Stimulated activated CD8-positive, alpha-beta memory T cell treated with anti-CD3 and anti-CD28 coated beads, Interleukin-12 subunit alpha, Interleukin-12 subunit beta, amount 100 ng/mL, for 1 hour (primary cell): ENCODE data around the gene SLC35B4.

Source experiments
- DNase-seq: peaks from one replicate; pipeline ENCODE4 v3.0.0-alpha.2; 2020; ENCODE audit warnings: low read depth

SLC35B4 gene, protein sequence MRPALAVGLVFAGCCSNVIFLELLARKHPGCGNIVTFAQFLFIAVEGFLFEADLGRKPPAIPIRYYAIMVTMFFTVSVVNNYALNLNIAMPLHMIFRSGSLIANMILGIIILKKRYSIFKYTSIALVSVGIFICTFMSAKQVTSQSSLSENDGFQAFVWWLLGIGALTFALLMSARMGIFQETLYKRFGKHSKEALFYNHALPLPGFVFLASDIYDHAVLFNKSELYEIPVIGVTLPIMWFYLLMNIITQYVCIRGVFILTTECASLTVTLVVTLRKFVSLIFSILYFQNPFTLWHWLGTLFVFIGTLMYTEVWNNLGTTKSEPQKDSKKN

DNA sequence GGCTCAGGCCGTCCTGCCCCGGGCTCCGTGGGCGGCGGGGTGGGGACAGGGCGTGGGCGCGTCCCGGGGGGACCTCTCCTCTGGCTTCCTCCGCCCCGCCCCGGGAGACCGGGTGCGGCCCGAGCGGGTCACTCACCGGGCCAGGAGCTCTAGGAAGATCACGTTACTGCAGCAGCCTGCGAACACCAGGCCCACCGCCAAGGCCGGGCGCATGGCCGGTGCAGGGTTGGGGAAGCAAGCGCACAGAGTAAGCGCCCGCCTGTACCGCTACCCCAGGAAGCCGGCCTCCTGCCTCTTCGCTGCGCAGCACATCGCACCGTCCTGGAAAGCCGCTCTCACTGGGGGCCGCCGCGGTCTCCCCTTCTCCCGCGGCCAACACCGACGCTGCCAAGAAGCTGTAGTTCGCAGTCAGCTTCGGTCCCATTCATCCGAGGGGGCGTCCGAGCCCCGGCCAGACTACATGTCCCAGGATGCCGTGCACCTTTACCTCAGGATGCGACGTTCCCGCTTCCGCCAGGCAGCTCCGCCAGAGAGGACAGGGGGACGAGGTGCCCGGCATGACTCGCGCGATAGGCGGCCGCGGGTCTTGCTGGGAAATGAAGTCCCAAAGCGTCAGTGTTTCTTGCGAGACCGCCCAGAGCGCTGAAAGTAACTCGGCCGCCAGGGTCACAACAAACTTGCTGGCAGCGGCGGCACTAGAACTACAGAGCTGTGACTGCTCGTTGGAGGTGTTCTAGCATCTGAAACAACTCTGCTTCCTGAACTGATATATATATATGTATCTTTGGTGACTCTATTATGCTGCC is at the start of gene SLC35B4:
Gene SLC35B4, minus strand, starts transcription at position 392 of the 806 bp plus-strand sequence. Its CDS starts 179 bp downstream, at position 213.
- peak; percentile 87 for DNase-seq

DNA sequence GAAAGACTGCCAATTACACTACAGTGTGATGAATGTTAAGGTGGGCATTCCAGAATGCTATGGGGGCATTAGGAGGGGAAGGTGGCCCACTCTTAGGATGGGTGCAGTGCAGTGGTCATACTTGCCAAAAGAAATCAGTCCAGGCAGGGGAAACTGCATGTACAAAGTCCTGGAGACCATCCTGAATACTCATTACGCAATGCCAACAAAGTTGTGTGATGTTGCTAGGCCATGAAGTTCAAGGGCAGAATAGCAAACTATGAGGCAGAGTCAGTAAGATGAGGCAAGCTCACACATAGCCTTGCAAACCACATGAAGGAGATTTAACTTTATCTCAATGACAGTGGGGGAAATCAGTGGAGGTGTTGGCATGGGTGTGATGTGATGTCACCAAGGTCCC is 49.8 kb upstream of the SLC35B4 start:
- DNase-seq = no peak

GRCh38 chr7:134365341-134366054 is 48.8 kb upstream of the SLC35B4 start:
- no peak for DNase-seq

DNA sequence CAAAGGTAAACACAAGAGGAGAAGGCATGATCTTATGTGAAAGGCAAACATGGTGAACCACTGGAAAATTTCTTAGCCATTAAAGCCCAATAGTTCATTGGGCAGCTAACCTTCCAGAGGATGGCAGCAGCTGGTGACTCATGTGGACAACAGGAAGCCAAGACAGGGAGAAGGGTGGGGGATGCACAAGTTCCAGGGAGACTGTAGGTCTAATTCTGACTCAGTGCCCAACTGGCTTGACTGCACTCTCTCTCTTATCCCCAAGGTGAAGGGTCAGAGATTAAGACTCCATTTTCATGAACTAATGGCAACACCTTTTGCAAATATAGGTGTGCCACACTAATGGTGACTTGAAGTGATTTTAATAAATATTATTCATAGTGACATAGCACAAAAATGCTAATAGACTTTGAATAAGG is 47.9 kb upstream of the SLC35B4 start:
- DNase-seq = no peak

DNA sequence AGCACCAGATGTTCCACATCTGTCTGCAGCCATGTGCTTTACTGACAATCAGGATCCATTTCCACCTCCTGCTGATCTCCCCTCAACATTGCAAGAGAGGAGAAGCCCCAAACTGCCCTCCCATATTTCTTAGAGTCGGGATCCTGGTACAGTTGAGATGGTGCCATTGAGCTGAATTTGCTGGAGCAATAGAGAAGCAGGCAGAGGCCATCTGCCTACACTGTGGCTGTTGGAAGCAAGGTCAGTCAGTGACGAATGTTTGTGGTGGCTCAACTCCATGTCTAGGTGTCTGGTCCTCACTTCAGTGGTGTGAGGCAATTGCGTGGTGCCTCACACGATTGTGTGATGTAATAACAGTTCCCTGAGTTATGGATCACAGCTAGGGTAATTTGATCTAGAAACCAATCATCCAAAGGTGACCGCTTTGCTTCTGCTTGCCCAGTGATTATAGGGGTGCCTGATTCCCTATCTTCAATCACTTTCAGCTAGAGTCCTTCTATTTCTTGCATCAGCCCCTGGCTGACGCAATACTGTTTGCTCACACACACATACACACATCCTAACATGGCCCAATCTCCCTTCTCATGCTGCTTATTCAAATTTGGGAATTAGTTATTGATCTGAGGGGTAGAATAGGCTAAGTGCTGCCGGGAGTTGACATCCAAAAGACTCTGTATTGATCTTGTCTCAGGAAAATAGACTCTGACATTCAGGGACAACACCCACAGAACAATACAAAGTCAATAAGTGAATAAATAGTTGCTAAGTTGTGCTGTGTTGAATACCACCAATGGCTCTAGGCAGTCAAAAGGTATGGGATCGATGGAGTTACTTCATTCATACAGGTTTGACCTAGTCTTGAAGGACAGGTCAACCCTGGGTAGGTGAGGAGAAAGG is 46.1 kb upstream of the SLC35B4 start:
- no peak for DNase-seq

GRCh38 chr7:134359787-134360432 is 43.2 kb upstream of the SLC35B4 start:
- no peak for DNase-seq

GRCh38 chr7:134357486-134357885 is 40.8 kb upstream of the SLC35B4 start:
- no peak for DNase-seq

DNA sequence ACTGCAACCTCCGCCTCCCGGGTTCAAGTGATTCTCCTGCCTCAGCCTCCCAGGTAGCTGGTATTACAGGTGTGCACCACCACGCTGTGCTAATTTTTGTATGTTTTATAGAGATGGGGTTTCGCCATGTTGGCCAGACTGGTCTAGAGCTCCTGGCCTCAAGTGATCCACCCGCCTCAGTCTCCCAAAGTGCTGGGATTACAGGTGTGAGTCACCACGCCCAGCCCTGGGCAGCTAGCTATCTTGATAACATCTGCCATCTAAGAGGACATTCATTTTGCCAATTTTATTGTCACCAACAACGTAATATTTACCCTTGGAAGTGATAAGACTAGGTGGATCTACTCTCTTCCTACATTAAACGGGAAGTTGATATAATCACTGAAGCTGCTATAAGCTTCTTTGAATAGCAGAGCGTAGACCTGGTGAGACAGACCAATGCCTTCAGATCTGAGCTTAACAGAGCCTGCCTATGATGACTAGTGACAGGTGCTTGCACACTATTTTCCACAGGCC is 39.7 kb upstream of the SLC35B4 start:
- no peak for DNase-seq

DNA sequence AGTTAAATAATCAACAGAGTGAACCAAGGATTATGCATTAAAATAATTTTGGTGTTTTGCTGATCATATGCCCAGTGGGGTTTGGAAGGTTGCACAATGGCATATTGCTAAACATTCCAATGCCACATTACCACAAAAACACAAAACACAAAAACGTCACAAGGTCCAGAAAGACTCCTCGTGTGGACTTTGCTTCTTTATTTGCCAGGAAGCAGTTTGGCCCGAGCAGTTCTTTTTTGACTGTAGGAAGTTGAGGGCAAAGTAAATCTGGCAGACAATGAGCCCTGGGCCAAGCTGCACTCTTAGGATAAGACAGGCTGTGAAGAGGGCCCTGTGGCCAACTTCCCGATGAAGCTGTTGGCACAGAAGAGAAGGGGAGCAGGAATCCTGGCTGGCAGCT is 39.2 kb upstream of the SLC35B4 start:
- no peak for DNase-seq

- DNase-seq = no peak
Measured at GRCh38 chr7:134355004-134355525, 38.3 kb upstream of the SLC35B4 start.

DNA sequence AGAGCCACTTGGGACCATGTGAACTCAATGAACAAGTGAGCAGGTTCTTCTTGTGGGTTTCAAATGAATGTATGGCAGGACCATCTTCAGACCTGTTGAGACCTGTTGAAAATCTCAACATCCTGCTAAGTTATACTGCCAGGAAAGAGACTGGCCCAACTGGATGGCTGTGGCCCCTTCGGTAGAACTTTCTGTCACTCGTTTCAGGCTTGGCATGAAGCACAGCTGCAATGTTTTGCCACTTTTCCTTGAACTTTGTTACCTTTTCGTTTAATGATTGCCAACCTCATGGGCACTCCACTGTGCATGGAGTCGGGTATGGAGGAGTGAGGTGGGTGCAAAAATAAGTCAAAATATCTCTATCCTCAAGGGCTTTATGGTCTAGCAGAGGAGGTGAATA is 36.7 kb upstream of the SLC35B4 start:
- DNase-seq = no peak

DNA sequence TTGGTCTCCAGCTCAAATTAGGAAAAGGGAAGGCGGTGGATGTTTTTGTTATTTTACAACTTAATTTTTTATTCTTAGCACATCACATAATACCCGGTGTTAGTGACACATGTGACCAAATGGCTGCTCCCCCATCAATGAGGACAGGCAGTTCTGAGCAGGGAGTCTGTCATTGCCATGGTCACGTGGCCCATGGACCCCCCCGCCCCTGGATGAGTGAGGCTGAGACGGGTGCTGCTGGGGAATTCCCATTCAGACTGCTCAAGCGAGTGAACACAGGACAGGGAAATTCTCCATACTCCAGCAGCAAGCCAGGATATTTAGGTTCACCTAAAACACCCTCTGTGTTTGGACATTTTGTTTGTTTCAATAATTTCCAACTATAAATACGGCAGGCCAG is 34.7 kb upstream of the SLC35B4 start:
- DNase-seq = no peak

DNA sequence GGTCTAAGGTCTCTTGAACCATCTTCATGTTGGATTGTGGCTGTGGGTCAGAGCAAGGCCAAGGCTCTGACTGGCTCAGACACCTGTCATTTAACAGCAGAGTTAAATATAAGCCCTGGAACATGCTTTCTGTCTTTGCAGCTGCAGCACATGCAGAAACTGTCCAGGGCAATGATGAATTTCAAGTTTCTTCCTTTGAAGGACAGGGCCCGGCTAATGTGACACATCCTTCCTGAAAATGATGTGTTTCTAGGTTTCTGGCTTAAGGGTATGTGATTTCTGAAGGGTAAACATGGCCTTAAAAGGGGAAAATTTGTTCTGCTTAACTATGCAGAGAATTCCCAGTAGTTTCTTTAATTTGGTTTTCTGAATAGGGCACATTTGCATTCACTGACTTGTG is 34.0 kb upstream of the SLC35B4 start:
- DNase-seq = no peak

DNA sequence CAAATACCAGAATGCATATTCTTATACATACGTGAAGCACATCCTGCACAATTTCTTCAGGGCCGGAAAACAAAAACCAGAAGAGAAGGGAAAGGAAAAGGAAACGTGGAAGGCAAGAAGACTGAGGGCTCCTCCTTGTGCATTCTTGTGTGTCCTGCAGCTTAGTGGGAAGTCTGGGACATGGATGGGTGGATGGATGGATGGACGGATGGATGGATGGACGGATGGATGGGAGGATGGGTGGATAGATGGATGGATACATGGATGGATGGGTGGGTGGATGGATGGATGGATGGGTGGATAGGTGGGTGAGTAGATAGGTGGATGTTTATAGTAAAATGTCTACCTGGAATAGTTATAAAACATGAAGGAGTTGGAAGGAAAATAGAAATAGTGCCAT is 30.8 kb upstream of the SLC35B4 start:
- no peak for DNase-seq

- DNase-seq = no peak
Measured at GRCh38 chr7:134343796-134344195, 27.1 kb upstream of the SLC35B4 start.

- no peak for DNase-seq
Measured at GRCh38 chr7:134343136-134343535, 26.4 kb upstream of the SLC35B4 start.

DNA sequence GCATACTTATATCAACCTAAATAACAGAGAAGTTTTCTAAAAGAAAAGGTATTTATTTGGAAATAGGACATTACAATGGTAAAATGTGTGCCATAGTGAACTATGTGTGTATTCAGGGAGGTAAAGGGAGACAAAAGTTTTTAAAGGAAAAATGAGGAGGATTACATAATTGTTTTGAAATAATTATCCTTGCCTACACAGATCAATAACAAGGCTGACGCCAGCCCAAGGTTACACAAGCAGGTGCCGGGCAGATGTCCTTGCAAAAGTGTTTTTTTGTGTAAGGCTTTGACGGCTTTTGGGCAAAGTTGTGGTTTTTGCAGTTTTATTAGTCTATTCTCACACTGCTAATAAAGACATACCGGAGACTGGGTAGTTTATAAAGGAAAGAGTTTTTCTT is 22.7 kb upstream of the SLC35B4 start:
- DNase-seq = no peak

GRCh38 chr7:134337980-134338379 is 21.2 kb upstream of the SLC35B4 start:
- DNase-seq = no peak

DNA sequence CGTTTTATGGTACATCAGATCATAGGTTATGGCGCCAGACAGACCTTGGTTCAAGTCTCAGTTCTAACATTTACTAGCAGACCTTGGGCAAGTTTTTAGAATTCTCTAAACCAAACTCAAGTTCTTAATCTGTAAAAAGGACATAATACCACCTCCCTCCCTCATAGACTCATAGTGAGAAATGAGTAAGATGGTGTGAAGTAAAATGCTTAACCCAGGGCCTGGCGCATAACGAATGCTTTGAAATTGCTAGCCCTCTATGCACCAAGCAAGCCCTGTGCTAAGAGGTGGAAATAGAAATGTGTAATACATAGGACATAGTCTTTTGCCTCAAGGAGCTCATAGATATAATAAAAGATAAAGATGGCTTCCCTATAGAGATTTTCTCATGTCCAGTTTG is 17.7 kb upstream of the SLC35B4 start:
- DNase-seq = no peak

DNA sequence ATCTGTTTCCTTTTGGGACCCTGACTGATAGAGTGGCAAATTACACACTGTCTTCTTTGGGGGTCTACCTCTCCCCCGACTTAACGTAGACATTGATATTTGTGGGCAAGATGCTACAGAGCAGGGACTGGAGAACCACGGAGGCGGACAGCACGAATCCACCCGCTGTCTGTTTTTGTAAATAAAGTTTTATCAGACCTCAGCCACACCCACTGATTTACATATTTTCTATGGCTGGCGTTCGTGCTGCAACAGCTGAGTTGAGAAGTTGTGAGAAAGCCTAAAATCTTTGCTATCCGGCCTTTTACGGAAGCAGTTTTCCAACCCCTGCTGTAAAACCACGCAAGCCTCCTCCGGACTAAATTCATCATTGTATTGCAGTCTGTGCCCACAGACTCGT is 17.2 kb upstream of the SLC35B4 start:
- DNase-seq = no peak

GRCh38 chr7:134332892-134333291 is 16.2 kb upstream of the SLC35B4 start:
- DNase-seq = no peak
